Head of caudate nucleus (tissue), 42 donors: ENCODE measurements around the gene INF2.
A peak's percentile ranks its signal among the peaks of the same experiment; 100 is the strongest.
"Not testable (repeated sequence)": the region's sequence is repeated elsewhere in the genome, so short reads cannot be mapped to it uniquely, and the experiment has no call there.

Experiments used
- DNase-seq, 42 donors: peaks; one replicate each; pipeline versions ENCODE4 v3.0.0 to v3.0.0-alpha.2; 2020 to 2021; ENCODE audit warnings: mixed read lengths in 7 of 42
- intact Hi-C: fragments of 100-400 bp; cut with DNase I; formaldehyde crosslinking; loops from one replicate; pipeline ENCODE4 v1.15.0; 2022

Gene INF2

GRCh38 chr14:104689109-104689880 is at the start of gene INF2:
TSS of gene INF2 (plus strand) at chr14:104689618. CDS start at chr14:104701366, 11,748 bp downstream.
- peak in 33 of 42 donors; percentile 53 to 87 (median 72) for DNase-seq
- intact Hi-C loops = no loop called here

GRCh38 chr14:104639885-104640548 is 49.4 kb upstream of the INF2 start:
- intact Hi-C loops = loop anchor here (5.0 kb wide), 1 partner anchor 503 kb away; the partner anchor contains the start of gene KIF26A
- DNase-seq = peak; percentile 57 to 90 (median 78)

- intact Hi-C loops = no loop called here
- peak in 1 of 42 donors; percentile 12 for DNase-seq
Measured at GRCh38 chr14:104640681-104641080, 48.7 kb upstream of the INF2 start.

GRCh38 chr14:104641753-104642539 is 47.5 kb upstream of the INF2 start:
- intact Hi-C loops = no loop called here
- peak in 1 of 42 donors; percentile 41 for DNase-seq

- intact Hi-C loops = no loop called here
- DNase-seq = peak in 1 of 42 donors; percentile 34
Measured at GRCh38 chr14:104642540-104642868, 46.9 kb upstream of the INF2 start.

GRCh38 chr14:104643306-104643705 is 46.1 kb upstream of the INF2 start:
- peak in 1 of 42 donors; percentile 10 for DNase-seq
- intact Hi-C loops = no loop called here

GRCh38 chr14:104644091-104644635 is 45.3 kb upstream of the INF2 start:
- peak in 2 of 42 donors; percentile 5 to 18 for DNase-seq
- intact Hi-C loops = no loop called here

- intact Hi-C loops = no loop called here
Measured at GRCh38 chr14:104644656-104645378, 44.6 kb upstream of the INF2 start.

GRCh38 chr14:104647467-104648043 is 41.9 kb upstream of the INF2 start:
- DNase-seq = peak in 1 of 42 donors; percentile 21
- intact Hi-C loops = no loop called here

More at GRCh38 chr14:104644656-104645378, 44.6 kb upstream of the INF2 start:
- no peak for DNase-seq

- intact Hi-C loops = loop anchor here (2.0 kb wide), 1 partner anchor 58 kb away; no protein-coding TSS in a partner anchor
- peak; percentile 51 to 92 (median 82) for DNase-seq
Measured at GRCh38 chr14:104650057-104650980, 39.1 kb upstream of the INF2 start.

- DNase-seq = no peak
- intact Hi-C loops = loop anchor here (2.0 kb wide), 1 partner anchor 58 kb away; no protein-coding TSS in a partner anchor
Measured at GRCh38 chr14:104650981-104651875, 38.2 kb upstream of the INF2 start.

- intact Hi-C loops = loop anchor here (2.0 kb wide), 1 partner anchor 57 kb away; no protein-coding TSS in a partner anchor
- no peak for DNase-seq
Measured at GRCh38 chr14:104651876-104652260, 37.5 kb upstream of the INF2 start.

GRCh38 chr14:104652386-104652785 is 37.0 kb upstream of the INF2 start:
- DNase-seq = no peak

GRCh38 chr14:104653130-104653920 is 36.1 kb upstream of the INF2 start:
- DNase-seq, intact Hi-C loops: not testable (repeated sequence)

More at GRCh38 chr14:104652386-104652785, 37.0 kb upstream of the INF2 start:
- intact Hi-C loops = no loop called here

- DNase-seq = no peak
- intact Hi-C loops = no loop called here
Measured at GRCh38 chr14:104654119-104654518, 35.3 kb upstream of the INF2 start.
